VCaP (cell line): ENCODE data around the gene EOGT.

Experiments
- H3K27ac ChIP-seq: fragments of 450-650 bp; 2 replicates; pipeline ENCODE4 v1.5.1; 2017
- TF ChIP-seq, protein P1 (sequence below): fragments of 450-650 bp; conservative IDR thresholded peaks from 2 replicates; pipeline ENCODE4 v1.5.1; 2017; ENCODE audit warnings: mild to moderate bottlenecking, moderate library complexity

Gene EOGT

DNA sequence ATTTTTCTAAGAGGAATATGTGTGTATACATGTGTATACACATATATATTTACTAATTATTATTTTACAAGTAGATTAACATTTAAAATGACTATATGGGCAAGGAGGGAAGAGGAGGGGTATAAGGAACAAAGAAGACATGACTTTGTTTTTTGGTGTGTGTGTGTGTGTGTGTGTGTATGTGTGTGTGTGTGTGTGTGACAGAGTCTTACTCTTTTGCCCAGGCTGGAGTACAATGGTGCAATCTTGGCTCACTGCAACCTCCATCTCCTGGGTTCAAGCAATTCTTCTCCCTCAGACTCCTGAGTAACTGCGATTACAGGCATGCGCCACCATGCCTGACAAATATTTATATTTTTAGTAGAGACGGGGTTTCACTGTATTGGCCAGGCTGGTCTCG is 2.6 kb upstream of the EOGT start:
- no peak overlapping the region for H3K27ac ChIP-seq
- TF ChIP-seq, protein P1, sequence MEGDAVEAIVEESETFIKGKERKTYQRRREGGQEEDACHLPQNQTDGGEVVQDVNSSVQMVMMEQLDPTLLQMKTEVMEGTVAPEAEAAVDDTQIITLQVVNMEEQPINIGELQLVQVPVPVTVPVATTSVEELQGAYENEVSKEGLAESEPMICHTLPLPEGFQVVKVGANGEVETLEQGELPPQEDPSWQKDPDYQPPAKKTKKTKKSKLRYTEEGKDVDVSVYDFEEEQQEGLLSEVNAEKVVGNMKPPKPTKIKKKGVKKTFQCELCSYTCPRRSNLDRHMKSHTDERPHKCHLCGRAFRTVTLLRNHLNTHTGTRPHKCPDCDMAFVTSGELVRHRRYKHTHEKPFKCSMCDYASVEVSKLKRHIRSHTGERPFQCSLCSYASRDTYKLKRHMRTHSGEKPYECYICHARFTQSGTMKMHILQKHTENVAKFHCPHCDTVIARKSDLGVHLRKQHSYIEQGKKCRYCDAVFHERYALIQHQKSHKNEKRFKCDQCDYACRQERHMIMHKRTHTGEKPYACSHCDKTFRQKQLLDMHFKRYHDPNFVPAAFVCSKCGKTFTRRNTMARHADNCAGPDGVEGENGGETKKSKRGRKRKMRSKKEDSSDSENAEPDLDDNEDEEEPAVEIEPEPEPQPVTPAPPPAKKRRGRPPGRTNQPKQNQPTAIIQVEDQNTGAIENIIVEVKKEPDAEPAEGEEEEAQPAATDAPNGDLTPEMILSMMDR: no peak

DNA sequence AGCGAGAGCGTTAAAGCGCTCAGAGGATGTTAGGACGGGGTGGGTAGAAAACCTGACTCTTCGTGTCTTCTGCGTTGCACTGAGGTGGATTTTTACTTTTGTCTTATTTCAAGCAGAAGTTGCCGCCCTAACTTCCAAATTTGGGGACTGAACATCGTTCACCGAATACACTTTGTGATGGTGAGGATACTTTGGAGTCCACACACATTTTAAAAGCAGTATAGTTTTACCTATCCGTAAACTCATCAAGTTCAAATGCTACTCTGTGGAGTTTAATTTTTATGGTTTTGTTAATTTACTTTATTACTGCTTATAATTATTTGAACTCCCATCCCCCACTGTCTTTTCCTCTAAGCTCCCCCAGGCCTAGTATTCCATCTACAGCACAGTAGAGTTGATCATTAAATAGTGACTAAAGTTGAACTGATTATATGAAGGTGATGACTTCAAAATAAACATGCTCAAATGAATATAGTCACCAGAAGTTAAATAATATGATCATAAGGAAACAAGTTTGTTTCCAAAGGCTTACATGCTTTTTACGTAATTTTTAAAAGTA is 617 bp upstream of the EOGT start:
- TF ChIP-seq, protein P1: no peak
- peak overlapping the region; percentile 93 for H3K27ac ChIP-seq

DNA sequence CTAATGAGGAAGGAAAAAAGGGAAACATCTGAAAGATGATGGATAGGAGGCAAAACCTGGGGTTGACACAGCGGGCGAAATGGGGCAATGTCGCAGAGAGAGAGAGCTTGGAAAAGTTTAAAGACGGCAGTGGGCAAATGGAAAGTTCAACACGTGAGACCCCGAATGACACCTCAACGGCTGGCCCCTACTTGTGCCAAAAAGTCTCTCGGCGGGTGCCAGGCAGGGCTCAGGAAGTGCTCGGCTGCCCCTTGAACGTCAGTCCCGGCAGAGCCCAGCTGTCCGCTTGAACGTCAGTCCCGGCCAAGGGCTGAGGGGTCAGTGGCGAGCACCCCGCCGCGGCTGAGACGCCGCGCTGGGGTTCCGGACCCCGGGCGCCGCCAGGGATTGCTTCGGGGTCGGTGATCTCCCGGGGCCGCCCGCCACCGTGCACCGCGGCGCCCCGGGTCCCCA is 658 bp downstream of the EOGT start:
- H3K27ac ChIP-seq: peak overlapping the region; percentile 93
- TF ChIP-seq, protein P1: no peak

DNA sequence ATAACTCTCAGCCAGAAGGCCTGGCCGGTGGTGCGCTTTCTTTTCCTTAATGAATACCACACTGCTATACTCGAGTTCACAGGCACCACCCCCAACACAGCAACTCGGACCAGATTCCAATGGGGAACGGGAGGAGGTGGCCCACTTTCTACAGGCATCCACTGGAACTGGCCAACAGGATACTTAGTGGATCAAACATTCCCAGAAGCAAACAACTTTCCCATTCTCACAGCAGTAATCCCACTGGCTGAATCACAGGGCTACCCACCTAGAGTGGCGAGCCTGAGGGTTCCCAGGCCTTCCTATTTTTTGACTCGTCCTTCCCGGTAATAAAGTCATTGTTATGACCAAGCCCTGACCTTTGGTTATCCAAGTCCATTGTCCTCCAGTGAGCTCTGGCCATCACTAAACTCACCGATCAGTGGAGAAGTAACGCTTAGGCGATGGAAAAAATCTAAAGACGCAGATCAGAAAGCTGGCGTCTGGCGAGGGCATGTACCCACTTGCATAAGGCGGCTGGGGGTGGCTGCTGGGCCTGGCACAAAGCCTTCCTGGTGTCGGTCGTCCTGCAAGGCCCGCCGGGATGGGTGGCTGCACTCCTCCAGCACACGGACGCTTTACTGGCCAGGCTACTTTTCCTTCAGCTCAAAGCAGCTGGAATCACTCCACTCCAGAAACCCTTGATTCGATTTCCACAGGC is 1.2 kb downstream of the EOGT start:
- TF ChIP-seq, protein P1: no peak
- H3K27ac ChIP-seq: peak overlapping the region; percentile 93

DNA sequence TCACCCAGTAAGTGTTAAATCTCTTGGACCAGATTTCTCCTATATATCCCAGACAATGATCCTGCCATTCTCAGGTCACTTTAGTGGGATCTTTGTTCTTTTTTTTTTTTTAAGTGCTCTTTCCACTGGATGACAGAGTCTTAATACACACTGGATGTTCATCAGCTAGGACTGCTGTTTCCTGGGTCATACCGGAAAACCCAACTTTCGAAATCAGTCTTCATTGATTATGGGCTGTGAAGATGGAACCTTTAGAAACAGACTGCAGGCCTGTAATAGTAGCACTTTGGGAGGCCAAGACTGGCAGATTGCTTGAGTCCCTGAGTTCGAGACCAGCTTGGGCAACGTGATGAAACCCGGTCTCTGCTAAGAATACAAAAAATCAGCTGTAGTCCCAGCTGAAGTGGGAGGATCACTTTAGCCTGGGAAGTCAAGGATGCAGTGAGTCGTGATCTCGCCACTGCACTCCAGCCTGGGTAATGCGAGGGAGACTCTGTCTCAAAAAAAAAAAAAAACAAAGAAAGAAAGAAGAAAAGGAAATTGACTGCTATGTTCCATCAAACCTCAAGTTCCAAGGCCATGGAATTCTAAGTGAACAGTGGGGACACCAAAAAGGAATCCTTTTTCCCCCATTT is 2.3 kb downstream of the EOGT start:
- H3K27ac ChIP-seq: no peak overlapping the region
- TF ChIP-seq, protein P1: no peak

DNA sequence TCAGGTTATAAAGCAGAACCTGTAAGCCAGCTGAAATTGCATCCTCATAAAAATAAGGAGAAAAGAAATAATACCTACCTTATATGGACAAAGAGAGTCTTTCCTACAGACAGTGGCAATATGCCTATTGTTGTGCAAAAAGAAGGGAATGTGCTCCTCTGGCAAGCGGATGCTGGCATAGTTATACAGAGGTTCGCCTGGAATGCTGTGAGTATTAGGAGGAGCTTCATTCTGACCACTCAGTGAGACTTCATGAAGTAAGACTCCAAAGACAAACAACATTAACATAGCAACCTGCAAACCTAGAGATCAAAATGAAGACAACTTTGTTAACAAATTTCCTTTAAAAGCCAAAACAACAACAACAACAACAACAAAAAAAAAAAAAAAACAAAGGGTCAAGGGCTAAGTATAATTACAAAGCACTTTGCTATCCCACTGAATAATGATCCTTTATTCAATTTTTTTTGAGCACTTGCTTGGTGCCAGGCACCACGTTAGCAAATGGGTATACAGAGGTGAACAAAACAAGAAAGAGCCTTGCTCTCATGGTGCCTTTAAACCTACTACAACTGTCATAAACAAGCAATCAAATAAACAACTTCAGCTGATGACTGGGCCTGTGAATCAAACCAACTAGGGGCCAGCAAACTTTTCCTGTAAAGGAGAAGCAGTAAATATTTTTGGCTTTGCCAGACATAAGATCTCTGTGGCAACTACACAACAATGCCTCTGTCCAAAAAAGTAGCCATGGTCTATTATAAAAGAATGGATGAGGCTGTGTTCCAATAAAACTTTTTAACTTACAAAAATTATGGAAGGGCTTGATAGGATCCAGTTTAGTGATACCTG is 3.7 kb downstream of the EOGT start:
- TF ChIP-seq, protein P1: no peak
- no peak overlapping the region for H3K27ac ChIP-seq

DNA sequence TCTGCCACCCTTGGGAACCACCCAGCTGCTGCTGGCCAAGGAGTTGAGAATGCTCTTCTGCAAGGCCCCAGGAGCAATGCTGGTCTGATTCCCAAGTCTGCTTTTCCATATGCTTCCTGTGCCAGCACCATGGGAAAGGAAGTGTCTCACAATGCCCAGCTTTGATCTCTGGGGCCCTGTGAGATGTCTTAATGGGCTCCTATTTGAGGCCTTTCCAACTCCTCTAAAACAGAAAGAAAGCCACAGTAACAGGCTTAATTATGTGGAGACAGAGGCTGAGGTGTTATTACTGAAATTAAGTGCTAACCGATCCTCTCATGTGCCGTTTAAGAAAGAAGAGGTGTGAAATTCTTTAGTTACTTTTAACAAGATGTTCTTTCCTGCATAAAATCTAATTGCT is 4.5 kb downstream of the EOGT start:
- TF ChIP-seq, protein P1: no peak
- H3K27ac ChIP-seq: no peak overlapping the region
